Measurements from ENCODE around the gene FANCD2OS.

The FANCD2OS gene, protein sequence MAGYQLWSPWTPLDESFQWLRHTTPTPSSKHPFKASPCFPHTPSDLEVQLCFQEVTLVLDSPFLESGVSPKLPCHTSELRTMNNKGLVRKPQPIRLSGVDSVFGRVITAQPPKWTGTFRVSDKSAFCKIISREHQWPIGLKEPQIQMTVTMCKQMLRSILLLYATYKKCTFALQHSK

DNA sequence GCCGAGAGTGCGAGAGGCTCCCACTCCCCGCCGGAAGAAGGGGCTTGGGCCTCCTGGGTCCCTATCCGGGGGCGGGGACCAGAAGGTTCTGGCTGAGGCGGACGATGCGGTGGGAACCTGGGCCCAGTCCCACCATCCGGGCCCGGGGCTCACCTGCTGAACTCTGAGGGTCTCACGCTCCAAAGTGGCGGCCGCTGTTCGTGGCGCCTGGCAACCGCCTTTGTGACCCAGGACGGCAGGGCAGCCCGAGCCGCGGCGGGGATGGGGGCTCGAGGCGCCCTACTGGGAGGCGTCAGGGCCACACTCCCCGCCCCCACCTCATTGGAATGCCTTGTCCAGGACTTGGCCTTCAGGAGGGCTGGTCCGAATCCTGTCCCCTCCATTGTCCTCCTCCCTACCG, at the start of gene FANCD2OS:
Gene FANCD2OS, minus strand, starts transcription at position 165 of the 400 bp plus-strand sequence. CDS start 3,481 bp downstream, outside the sequence.
- no peaks in the 10 kb centered on the region for H3F3A ChIP-seq (ENCODE audit: low read depth)
- no peaks in the 10 kb centered on the region for H3K27me3 ChIP-seq (ENCODE audit: insufficient read depth, low read length, poor library complexity, severe bottlenecking)
- H4K20me1 ChIP-seq (ENCODE audit: insufficient read depth, low read length, poor library complexity, severe bottlenecking) = no peaks in the 10 kb centered on the region
- H3K4me1 ChIP-seq (ENCODE audit: insufficient read depth, low read length, poor library complexity, severe bottlenecking) = no peaks in the 10 kb centered on the region
- H3K4me3 ChIP-seq (ENCODE audit: low read length, poor library complexity, severe bottlenecking) = no peak within 1 kb of the TSS
- no peaks in the 10 kb centered on the region for H3K9me2 ChIP-seq (replicated peaks; ENCODE audit: low read depth, low read length)
- H3K36me3 ChIP-seq (ENCODE audit: insufficient read depth, low read length) = no peaks in the 10 kb centered on the region
- no peak within 1 kb of the TSS for H3K9ac ChIP-seq (ENCODE audit: low read depth, low read length, poor library complexity, severe bottlenecking)
- H2AFZ ChIP-seq (ENCODE audit: low read length) = no peak within 1 kb of the TSS
- H3K9me3 ChIP-seq (ENCODE audit: insufficient read depth, low read depth, low read length) = no peaks in the 10 kb centered on the region
- H3K4me2 ChIP-seq (ENCODE audit: low read depth, low read length, poor library complexity, severe bottlenecking) = no peak within 1 kb of the TSS
- no peaks in the 10 kb centered on the region for H3K79me2 ChIP-seq (ENCODE audit: insufficient read depth, low read length)
- no peak for TF ChIP-seq EZH2phosphoT487 (IDR thresholded peaks at IDR 0.05; ENCODE audit: borderline replicate concordance)
- TF ChIP-seq, protein P1, sequence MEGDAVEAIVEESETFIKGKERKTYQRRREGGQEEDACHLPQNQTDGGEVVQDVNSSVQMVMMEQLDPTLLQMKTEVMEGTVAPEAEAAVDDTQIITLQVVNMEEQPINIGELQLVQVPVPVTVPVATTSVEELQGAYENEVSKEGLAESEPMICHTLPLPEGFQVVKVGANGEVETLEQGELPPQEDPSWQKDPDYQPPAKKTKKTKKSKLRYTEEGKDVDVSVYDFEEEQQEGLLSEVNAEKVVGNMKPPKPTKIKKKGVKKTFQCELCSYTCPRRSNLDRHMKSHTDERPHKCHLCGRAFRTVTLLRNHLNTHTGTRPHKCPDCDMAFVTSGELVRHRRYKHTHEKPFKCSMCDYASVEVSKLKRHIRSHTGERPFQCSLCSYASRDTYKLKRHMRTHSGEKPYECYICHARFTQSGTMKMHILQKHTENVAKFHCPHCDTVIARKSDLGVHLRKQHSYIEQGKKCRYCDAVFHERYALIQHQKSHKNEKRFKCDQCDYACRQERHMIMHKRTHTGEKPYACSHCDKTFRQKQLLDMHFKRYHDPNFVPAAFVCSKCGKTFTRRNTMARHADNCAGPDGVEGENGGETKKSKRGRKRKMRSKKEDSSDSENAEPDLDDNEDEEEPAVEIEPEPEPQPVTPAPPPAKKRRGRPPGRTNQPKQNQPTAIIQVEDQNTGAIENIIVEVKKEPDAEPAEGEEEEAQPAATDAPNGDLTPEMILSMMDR (conservative IDR thresholded peaks at IDR 0.05; ENCODE audit: low read length) = no peak

DNA sequence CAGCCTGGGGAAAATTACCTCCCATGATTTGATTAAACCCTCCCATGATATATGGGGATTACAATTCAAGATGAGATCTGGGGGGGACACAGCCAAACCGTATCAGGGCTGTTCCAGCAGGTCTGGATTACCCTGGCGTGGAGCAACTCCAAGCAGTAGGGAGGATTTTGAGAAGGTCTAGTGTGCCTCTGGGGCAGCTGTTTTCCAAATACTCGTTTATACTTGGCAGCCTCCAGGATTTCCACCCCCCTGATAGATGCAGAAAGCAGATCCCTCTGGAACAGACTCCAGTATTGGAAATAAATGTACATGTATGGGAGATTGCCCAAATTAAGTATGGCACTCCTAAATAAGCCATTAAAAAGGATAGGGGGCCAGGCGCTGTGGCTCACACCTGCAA, 49.0 kb upstream of the FANCD2OS start:
- peaks cover 4% of the 10 kb centered on the region; the same call in 1 of the 2 replicates for H3K36me3 ChIP-seq (ENCODE audit: insufficient read depth, low read length)
- no peaks in the 10 kb centered on the region for H4K20me1 ChIP-seq (ENCODE audit: insufficient read depth, low read length, poor library complexity, severe bottlenecking)
- no peak overlapping the region for H3K4me3 ChIP-seq (ENCODE audit: low read length, poor library complexity, severe bottlenecking)
- no peaks in the 10 kb centered on the region for H3F3A ChIP-seq (ENCODE audit: low read depth)
- H3K9me2 ChIP-seq (replicated peaks; ENCODE audit: low read depth, low read length) = no peaks in the 10 kb centered on the region
- no peaks in the 10 kb centered on the region for H3K9me3 ChIP-seq (ENCODE audit: insufficient read depth, low read depth, low read length)
- H3K79me2 ChIP-seq (ENCODE audit: insufficient read depth, low read length) = no peaks in the 10 kb centered on the region
- H3K4me1 ChIP-seq (ENCODE audit: insufficient read depth, low read length, poor library complexity, severe bottlenecking) = peaks cover 4% of the 10 kb centered on the region
- H3K27me3 ChIP-seq (ENCODE audit: insufficient read depth, low read length, poor library complexity, severe bottlenecking) = no peaks in the 10 kb centered on the region
- H3K4me2 ChIP-seq (ENCODE audit: low read depth, low read length, poor library complexity, severe bottlenecking) = no peak overlapping the region
- no peak overlapping the region for H3K9ac ChIP-seq (ENCODE audit: low read depth, low read length, poor library complexity, severe bottlenecking)
- TF ChIP-seq, protein P1 (conservative IDR thresholded peaks at IDR 0.05; ENCODE audit: low read length) = no peak
- TF ChIP-seq EZH2phosphoT487 (IDR thresholded peaks at IDR 0.05; ENCODE audit: borderline replicate concordance) = no peak
- H2AFZ ChIP-seq (ENCODE audit: low read length) = no peak overlapping the region

DNA sequence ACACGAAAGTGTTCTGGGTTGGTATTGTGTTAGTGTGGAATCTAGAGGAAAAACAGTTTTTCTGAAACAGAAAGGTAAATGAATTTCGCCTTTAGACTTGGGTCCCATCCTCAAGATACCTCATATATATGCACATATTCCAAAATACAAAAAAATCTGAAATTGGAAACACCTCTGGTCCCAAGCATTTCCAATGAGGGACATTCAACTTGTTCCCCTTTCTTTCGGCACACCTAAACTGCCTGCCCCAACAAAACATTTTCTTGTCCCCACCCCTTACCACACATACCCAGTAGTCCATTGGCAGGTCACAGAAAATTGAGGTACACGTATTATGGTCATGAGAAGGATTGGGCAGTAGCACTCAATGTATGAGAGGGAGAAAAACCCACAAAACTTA, 47.6 kb upstream of the FANCD2OS start:
- H3K9me2 ChIP-seq (replicated peaks; ENCODE audit: low read depth, low read length) = no peaks in the 10 kb centered on the region
- peaks cover 16% of the 10 kb centered on the region; the same call in 1 of the 2 replicates for H3K36me3 ChIP-seq (ENCODE audit: insufficient read depth, low read length)
- no peaks in the 10 kb centered on the region for H3K27me3 ChIP-seq (ENCODE audit: insufficient read depth, low read length, poor library complexity, severe bottlenecking)
- H3K4me3 ChIP-seq (ENCODE audit: low read length, poor library complexity, severe bottlenecking) = no peak overlapping the region
- TF ChIP-seq, protein P1 (conservative IDR thresholded peaks at IDR 0.05; ENCODE audit: low read length) = no peak
- no peak for TF ChIP-seq EZH2phosphoT487 (IDR thresholded peaks at IDR 0.05; ENCODE audit: borderline replicate concordance)
- H4K20me1 ChIP-seq (ENCODE audit: insufficient read depth, low read length, poor library complexity, severe bottlenecking) = no peaks in the 10 kb centered on the region
- H3F3A ChIP-seq (ENCODE audit: low read depth) = no peaks in the 10 kb centered on the region
- H2AFZ ChIP-seq (ENCODE audit: low read length) = no peak overlapping the region
- no peaks in the 10 kb centered on the region for H3K79me2 ChIP-seq (ENCODE audit: insufficient read depth, low read length)
- peaks cover 4% of the 10 kb centered on the region for H3K4me1 ChIP-seq (ENCODE audit: insufficient read depth, low read length, poor library complexity, severe bottlenecking)
- no peaks in the 10 kb centered on the region for H3K9me3 ChIP-seq (ENCODE audit: insufficient read depth, low read depth, low read length)
- no peak overlapping the region for H3K9ac ChIP-seq (ENCODE audit: low read depth, low read length, poor library complexity, severe bottlenecking)
- H3K4me2 ChIP-seq (ENCODE audit: low read depth, low read length, poor library complexity, severe bottlenecking) = no peak overlapping the region
